ENCODE data around the gene NSD1.

NSD1 gene

GRCh38 chr5:177109810-177110209 is 23.8 kb upstream of the NSD1 start:
- no peak overlapping the region for H3K27ac Mint-ChIP-seq
- H3K27me3 Mint-ChIP-seq (ENCODE audit: low read depth), result no peaks in the 10 kb centered on the region
- H3K36me3 Mint-ChIP-seq (ENCODE audit: low read depth), result no peaks in the 10 kb centered on the region
- no peaks in the 10 kb centered on the region for H3K9me3 Mint-ChIP-seq
- no peak overlapping the region for H3K4me3 Mint-ChIP-seq
- peaks cover 5% of the 10 kb centered on the region for H3K4me1 Mint-ChIP-seq (ENCODE audit: low read depth)

- Mint-ChIP-seq H3K9me3 (no peaks in the 10 kb centered on the region), H3K36me3 (ENCODE audit: low read depth) (no peaks in the 10 kb centered on the region), H3K27me3 (ENCODE audit: low read depth) (no peaks in the 10 kb centered on the region), H3K4me1 (ENCODE audit: low read depth) (peaks cover 14% of the 10 kb centered on the region), H3K27ac (no peak overlapping the region), H3K4me3 (no peak overlapping the region)
Observed at GRCh38 chr5:177111720-177112394, 21.7 kb upstream of the NSD1 start.

- Mint-ChIP-seq H3K4me3 (no peak overlapping the region), H3K27me3 (ENCODE audit: low read depth) (no peaks in the 10 kb centered on the region), H3K27ac (no peak overlapping the region), H3K36me3 (ENCODE audit: low read depth) (no peaks in the 10 kb centered on the region), H3K4me1 (ENCODE audit: low read depth) (peaks cover 17% of the 10 kb centered on the region), H3K9me3 (no peaks in the 10 kb centered on the region)
Observed at GRCh38 chr5:177112589-177113220, 20.9 kb upstream of the NSD1 start.

GRCh38 chr5:177113566-177114424 is 19.8 kb upstream of the NSD1 start:
- Mint-ChIP-seq H3K36me3 (ENCODE audit: low read depth) (no peaks in the 10 kb centered on the region), H3K27ac (no peak overlapping the region), H3K4me1 (ENCODE audit: low read depth) (peaks cover 17% of the 10 kb centered on the region), H3K27me3 (ENCODE audit: low read depth) (no peaks in the 10 kb centered on the region), H3K9me3 (no peaks in the 10 kb centered on the region), H3K4me3 (no peak overlapping the region)

- peak overlapping the region; percentile 64 for H3K27ac Mint-ChIP-seq
- H3K9me3 Mint-ChIP-seq, result no peaks in the 10 kb centered on the region
- peak overlapping the region; percentile 64 for H3K4me3 Mint-ChIP-seq
- H3K36me3 Mint-ChIP-seq (ENCODE audit: low read depth), result no peaks in the 10 kb centered on the region
- H3K4me1 Mint-ChIP-seq (ENCODE audit: low read depth), result peaks cover 15% of the 10 kb centered on the region
- no peaks in the 10 kb centered on the region for H3K27me3 Mint-ChIP-seq (ENCODE audit: low read depth)
Observed at GRCh38 chr5:177116631-177117373, 16.8 kb upstream of the NSD1 start.

GRCh38 chr5:177117441-177118045 is 16.0 kb upstream of the NSD1 start:
- Mint-ChIP-seq H3K36me3 (ENCODE audit: low read depth) (no peaks in the 10 kb centered on the region), H3K9me3 (no peaks in the 10 kb centered on the region), H3K4me1 (ENCODE audit: low read depth) (peaks cover 15% of the 10 kb centered on the region), H3K4me3 (no peak overlapping the region), H3K27ac (no peak overlapping the region), H3K27me3 (ENCODE audit: low read depth) (no peaks in the 10 kb centered on the region)

GRCh38 chr5:177122566-177122965 is 11.0 kb upstream of the NSD1 start:
- Mint-ChIP-seq H3K36me3 (ENCODE audit: low read depth) (no peaks in the 10 kb centered on the region), H3K4me1 (ENCODE audit: low read depth) (peaks cover 1% of the 10 kb centered on the region), H3K27ac (no peak overlapping the region), H3K9me3 (no peaks in the 10 kb centered on the region), H3K27me3 (ENCODE audit: low read depth) (no peaks in the 10 kb centered on the region), H3K4me3 (no peak overlapping the region)

GRCh38 chr5:177123789-177124485 is 9.6 kb upstream of the NSD1 start:
- no peaks in the 10 kb centered on the region for H3K27me3 Mint-ChIP-seq (ENCODE audit: low read depth)

GRCh38 chr5:177124486-177124991 is 9.0 kb upstream of the NSD1 start:
- Mint-ChIP-seq H3K27me3 (ENCODE audit: low read depth) (no peaks in the 10 kb centered on the region), H3K4me1 (ENCODE audit: low read depth) (peaks cover 16% of the 10 kb centered on the region), H3K9me3 (no peaks in the 10 kb centered on the region), H3K27ac (peak overlapping the region; percentile 8), H3K36me3 (ENCODE audit: low read depth) (no peaks in the 10 kb centered on the region), H3K4me3 (no peak overlapping the region)

More at GRCh38 chr5:177123789-177124485, 9.6 kb upstream of the NSD1 start:
- Mint-ChIP-seq H3K27ac (no peak overlapping the region), H3K4me1 (ENCODE audit: low read depth) (peaks cover 10% of the 10 kb centered on the region), H3K4me3 (no peak overlapping the region), H3K9me3 (no peaks in the 10 kb centered on the region), H3K36me3 (ENCODE audit: low read depth) (no peaks in the 10 kb centered on the region)

- Mint-ChIP-seq H3K27me3 (ENCODE audit: low read depth) (no peaks in the 10 kb centered on the region), H3K9me3 (no peaks in the 10 kb centered on the region), H3K4me3 (no peak overlapping the region), H3K4me1 (ENCODE audit: low read depth) (peaks cover 26% of the 10 kb centered on the region), H3K27ac (no peak overlapping the region), H3K36me3 (ENCODE audit: low read depth) (no peaks in the 10 kb centered on the region)
Observed at GRCh38 chr5:177126771-177127170, 6.8 kb upstream of the NSD1 start.

GRCh38 chr5:177128551-177128981 is 5.0 kb upstream of the NSD1 start:
- H3K27me3 Mint-ChIP-seq (ENCODE audit: low read depth), result no peaks in the 10 kb centered on the region
- no peaks in the 10 kb centered on the region for H3K36me3 Mint-ChIP-seq (ENCODE audit: low read depth)
- no peaks in the 10 kb centered on the region for H3K9me3 Mint-ChIP-seq
- H3K4me3 Mint-ChIP-seq, result peak overlapping the region; percentile 58
- peak overlapping the region; percentile 85 for H3K27ac Mint-ChIP-seq
- peaks cover 26% of the 10 kb centered on the region for H3K4me1 Mint-ChIP-seq (ENCODE audit: low read depth)

GRCh38 chr5:177130211-177131018 is 3.2 kb upstream of the NSD1 start:
- Mint-ChIP-seq H3K4me1 (ENCODE audit: low read depth) (peaks cover 30% of the 10 kb centered on the region), H3K4me3 (no peak overlapping the region)

GRCh38 chr5:177131019-177131320 is 2.6 kb upstream of the NSD1 start:
- Mint-ChIP-seq H3K36me3 (ENCODE audit: low read depth) (peaks cover 10% of the 10 kb centered on the region), H3K27ac (no peak overlapping the region)

More at GRCh38 chr5:177130211-177131018, 3.2 kb upstream of the NSD1 start:
- Mint-ChIP-seq H3K36me3 (ENCODE audit: low read depth) (peaks cover 7% of the 10 kb centered on the region), H3K27me3 (ENCODE audit: low read depth) (no peaks in the 10 kb centered on the region), H3K27ac (no peak overlapping the region), H3K9me3 (no peaks in the 10 kb centered on the region)

More at GRCh38 chr5:177131019-177131320, 2.6 kb upstream of the NSD1 start:
- H3K4me1 Mint-ChIP-seq (ENCODE audit: low read depth), result peaks cover 33% of the 10 kb centered on the region
- no peaks in the 10 kb centered on the region for H3K9me3 Mint-ChIP-seq
- no peaks in the 10 kb centered on the region for H3K27me3 Mint-ChIP-seq (ENCODE audit: low read depth)
- H3K4me3 Mint-ChIP-seq, result no peak overlapping the region

All from T-helper 1 cell treated with Interleukin-12 subunit alpha and Interleukin-12 subunit beta and Interleukin-4 antibody, amounts not matched to agents 30 μg/mL and 1 μg/mL, for 36 hours (primary cell).